Measurements from ENCODE around the gene THBS2. TPM values are rescaled to one million over a fixed set of nuclear protein-coding genes. Genes with fewer than 3 reads are reported as not detected.

The THBS2 gene
- total RNA-seq, 1 donor from 2014 or later, result 135 TPM

DNA sequence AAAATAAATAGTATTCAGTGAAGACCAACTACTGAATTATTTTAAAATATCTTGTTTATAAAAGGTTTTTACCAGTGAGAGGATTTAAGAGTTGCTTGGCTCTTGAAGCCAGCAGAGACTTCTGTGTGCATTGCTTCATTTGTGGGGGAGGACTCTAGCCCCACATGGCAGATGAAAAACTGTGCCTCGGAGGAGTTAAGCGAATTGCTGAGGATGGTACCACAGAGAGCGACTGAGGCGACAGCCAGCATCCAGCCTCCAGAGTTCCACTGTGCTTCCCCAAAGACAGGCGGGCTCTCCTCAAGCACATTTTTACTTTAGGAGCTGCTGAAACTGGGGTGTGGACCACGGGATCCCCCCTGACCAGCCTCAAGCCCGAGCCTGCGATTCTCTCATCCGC is 80.7 kb downstream of the THBS2 start:
- no peaks in the 10 kb centered on the region for H3K79me2 ChIP-seq (ENCODE audit: insufficient read depth, low read length)
- H3K9me3 ChIP-seq (ENCODE audit: insufficient read depth, low read depth, low read length), result no peaks in the 10 kb centered on the region
- Mint-ChIP-seq H3K27ac (ENCODE audit: unreplicated experiment) (peak overlapping the region; percentile 72), H3K9me3 (ENCODE audit: unreplicated experiment) (peaks cover 1% of the 10 kb centered on the region), H3K27me3 (ENCODE audit: low read depth, unreplicated experiment) (no peaks in the 10 kb centered on the region), H3K4me3 (ENCODE audit: unreplicated experiment) (no peak overlapping the region), H3K4me1 (ENCODE audit: low read depth, unreplicated experiment) (peaks cover 23% of the 10 kb centered on the region), H3K36me3 (ENCODE audit: low read depth, unreplicated experiment) (peaks cover 5% of the 10 kb centered on the region)
- H3K4me2 ChIP-seq (ENCODE audit: low read length), result no peak overlapping the region
- no peak overlapping the region for H2AFZ ChIP-seq (ENCODE audit: low read depth, low read length)
- no peaks in the 10 kb centered on the region for H3K27me3 ChIP-seq (ENCODE audit: insufficient read depth, low read length)
- DNase-seq (ENCODE audit: low read depth) (no peak), FAIRE-seq (no peak)
- peak overlapping the region; percentile 38 for H3K9ac ChIP-seq (ENCODE audit: low read length)
- no peaks in the 10 kb centered on the region for H3K36me3 ChIP-seq (ENCODE audit: insufficient read depth, low read length)
- H3K4me1 ChIP-seq (ENCODE audit: insufficient read depth, low read length), result peaks cover 30% of the 10 kb centered on the region
- H4K20me1 ChIP-seq (ENCODE audit: insufficient read depth, low read length), result no peaks in the 10 kb centered on the region
- H3K4me3 ChIP-seq (ENCODE audit: insufficient read depth, low read depth, low read length), result no peak overlapping the region
- TF ChIP-seq, protein P1, sequence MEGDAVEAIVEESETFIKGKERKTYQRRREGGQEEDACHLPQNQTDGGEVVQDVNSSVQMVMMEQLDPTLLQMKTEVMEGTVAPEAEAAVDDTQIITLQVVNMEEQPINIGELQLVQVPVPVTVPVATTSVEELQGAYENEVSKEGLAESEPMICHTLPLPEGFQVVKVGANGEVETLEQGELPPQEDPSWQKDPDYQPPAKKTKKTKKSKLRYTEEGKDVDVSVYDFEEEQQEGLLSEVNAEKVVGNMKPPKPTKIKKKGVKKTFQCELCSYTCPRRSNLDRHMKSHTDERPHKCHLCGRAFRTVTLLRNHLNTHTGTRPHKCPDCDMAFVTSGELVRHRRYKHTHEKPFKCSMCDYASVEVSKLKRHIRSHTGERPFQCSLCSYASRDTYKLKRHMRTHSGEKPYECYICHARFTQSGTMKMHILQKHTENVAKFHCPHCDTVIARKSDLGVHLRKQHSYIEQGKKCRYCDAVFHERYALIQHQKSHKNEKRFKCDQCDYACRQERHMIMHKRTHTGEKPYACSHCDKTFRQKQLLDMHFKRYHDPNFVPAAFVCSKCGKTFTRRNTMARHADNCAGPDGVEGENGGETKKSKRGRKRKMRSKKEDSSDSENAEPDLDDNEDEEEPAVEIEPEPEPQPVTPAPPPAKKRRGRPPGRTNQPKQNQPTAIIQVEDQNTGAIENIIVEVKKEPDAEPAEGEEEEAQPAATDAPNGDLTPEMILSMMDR (IDR thresholded peaks at IDR 0.05; ENCODE audit: insufficient read depth, low read depth, low read length), result no peak
- TF ChIP-seq EZH2 (IDR thresholded peaks at IDR 0.05; ENCODE audit: insufficient read depth, low read length), result no peak
- H3K27ac ChIP-seq (ENCODE audit: low read depth, low read length), result peak overlapping the region; percentile 84

GRCh38 chr6:169172456-169172855 is 81.2 kb downstream of the THBS2 start:
- no peaks in the 10 kb centered on the region for H3K9me3 ChIP-seq (ENCODE audit: insufficient read depth, low read depth, low read length)
- FAIRE-seq, result no peak
- Mint-ChIP-seq H3K9me3 (ENCODE audit: unreplicated experiment) (peaks cover 1% of the 10 kb centered on the region), H3K4me1 (ENCODE audit: low read depth, unreplicated experiment) (peaks cover 25% of the 10 kb centered on the region), H3K36me3 (ENCODE audit: low read depth, unreplicated experiment) (peaks cover 5% of the 10 kb centered on the region), H3K27me3 (ENCODE audit: low read depth, unreplicated experiment) (no peaks in the 10 kb centered on the region), H3K27ac (ENCODE audit: unreplicated experiment) (peak overlapping the region; percentile 87), H3K4me3 (ENCODE audit: unreplicated experiment) (no peak overlapping the region)
- H3K79me2 ChIP-seq (ENCODE audit: insufficient read depth, low read length), result no peaks in the 10 kb centered on the region
- H3K27ac ChIP-seq (ENCODE audit: low read depth, low read length), result peak overlapping the region; percentile 84
- DNase-seq (ENCODE audit: low read depth), result peak; percentile 91
- H3K4me1 ChIP-seq (ENCODE audit: insufficient read depth, low read length), result peaks cover 34% of the 10 kb centered on the region
- no peaks in the 10 kb centered on the region for H3K27me3 ChIP-seq (ENCODE audit: insufficient read depth, low read length)
- H3K4me2 ChIP-seq (ENCODE audit: low read length), result peak overlapping the region; percentile 9
- H4K20me1 ChIP-seq (ENCODE audit: insufficient read depth, low read length), result no peaks in the 10 kb centered on the region
- H3K4me3 ChIP-seq (ENCODE audit: insufficient read depth, low read depth, low read length), result no peak overlapping the region
- peak overlapping the region; percentile 49 for H2AFZ ChIP-seq (ENCODE audit: low read depth, low read length)
- H3K36me3 ChIP-seq (ENCODE audit: insufficient read depth, low read length), result no peaks in the 10 kb centered on the region
- peak overlapping the region; percentile 67 for H3K9ac ChIP-seq (ENCODE audit: low read length)
- TF ChIP-seq, protein P1 (IDR thresholded peaks at IDR 0.05; ENCODE audit: insufficient read depth, low read depth, low read length), result no peak
- no peak for TF ChIP-seq EZH2 (IDR thresholded peaks at IDR 0.05; ENCODE audit: insufficient read depth, low read length)

DNA sequence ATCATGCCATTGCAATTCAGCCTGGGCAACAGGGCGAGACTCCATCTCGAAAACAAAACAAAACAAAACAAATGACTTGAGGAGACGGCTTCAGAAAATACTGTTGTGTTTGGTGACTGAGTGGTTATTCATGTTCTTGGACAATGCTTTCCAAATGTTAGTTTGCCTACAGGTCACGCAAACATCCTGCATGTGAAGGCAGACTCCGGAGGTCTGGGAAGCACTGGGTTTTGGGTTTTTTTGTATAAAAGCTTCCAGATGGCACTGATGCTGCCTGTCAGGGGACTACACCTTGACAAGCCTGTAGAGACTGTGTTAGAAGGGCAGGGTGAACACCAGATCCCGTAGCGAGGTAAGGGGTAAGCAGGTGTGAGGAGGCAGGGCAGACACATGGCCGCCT is 81.7 kb downstream of the THBS2 start:
- Mint-ChIP-seq H3K27me3 (ENCODE audit: low read depth, unreplicated experiment) (no peaks in the 10 kb centered on the region), H3K36me3 (ENCODE audit: low read depth, unreplicated experiment) (peaks cover 5% of the 10 kb centered on the region), H3K27ac (ENCODE audit: unreplicated experiment) (peak overlapping the region; percentile 87), H3K4me3 (ENCODE audit: unreplicated experiment) (no peak overlapping the region), H3K4me1 (ENCODE audit: low read depth, unreplicated experiment) (peaks cover 25% of the 10 kb centered on the region), H3K9me3 (ENCODE audit: unreplicated experiment) (peaks cover 1% of the 10 kb centered on the region)
- FAIRE-seq (peak; percentile 23), DNase-seq (ENCODE audit: low read depth) (peak; percentile 58)
- no peak for TF ChIP-seq EZH2 (IDR thresholded peaks at IDR 0.05; ENCODE audit: insufficient read depth, low read length)
- TF ChIP-seq, protein P1 (IDR thresholded peaks at IDR 0.05; ENCODE audit: insufficient read depth, low read depth, low read length), result no peak
- Histone ChIP-seq H2AFZ (ENCODE audit: low read depth, low read length) (no peak overlapping the region), H3K4me1 (ENCODE audit: insufficient read depth, low read length) (peaks cover 39% of the 10 kb centered on the region), H3K36me3 (ENCODE audit: insufficient read depth, low read length) (no peaks in the 10 kb centered on the region), H3K4me2 (ENCODE audit: low read length) (peak overlapping the region; percentile 9), H3K79me2 (ENCODE audit: insufficient read depth, low read length) (no peaks in the 10 kb centered on the region), H3K27ac (ENCODE audit: low read depth, low read length) (peak overlapping the region; percentile 84), H3K9ac (ENCODE audit: low read length) (peak overlapping the region; percentile 67), H3K27me3 (ENCODE audit: insufficient read depth, low read length) (no peaks in the 10 kb centered on the region), H3K9me3 (ENCODE audit: insufficient read depth, low read depth, low read length) (no peaks in the 10 kb centered on the region), H4K20me1 (ENCODE audit: insufficient read depth, low read length) (no peaks in the 10 kb centered on the region), H3K4me3 (ENCODE audit: insufficient read depth, low read depth, low read length) (no peak overlapping the region)
